Mammary epithelial cell (primary cell): Measurements from ENCODE around the gene LRP5.

Source experiments
- EZH2 ChIP-seq: IDR thresholded peaks from 2 replicates; pipeline ENCODE4 v1.6.1; 2012; ENCODE audit warnings: low read length, inconsistent platforms, borderline replicate concordance
- TF ChIP-seq, protein P1 (sequence below), 2 donors: IDR thresholded peaks in 1 of 2; conservative IDR thresholded peaks in 1 of 2; 2 replicates each; pipeline ENCODE4 v1.5.1; 2011 to 2012; ENCODE audit warnings: inconsistent platforms in 2 of 2, low read length in 2 of 2, mild to moderate bottlenecking in 2 of 2, control low read depth in 1 of 2, low read depth in 1 of 2; ENCODE audit not compliant: insufficient read depth in 1 of 2; ENCODE audit errors: extremely low read depth in 1 of 2

DNA sequence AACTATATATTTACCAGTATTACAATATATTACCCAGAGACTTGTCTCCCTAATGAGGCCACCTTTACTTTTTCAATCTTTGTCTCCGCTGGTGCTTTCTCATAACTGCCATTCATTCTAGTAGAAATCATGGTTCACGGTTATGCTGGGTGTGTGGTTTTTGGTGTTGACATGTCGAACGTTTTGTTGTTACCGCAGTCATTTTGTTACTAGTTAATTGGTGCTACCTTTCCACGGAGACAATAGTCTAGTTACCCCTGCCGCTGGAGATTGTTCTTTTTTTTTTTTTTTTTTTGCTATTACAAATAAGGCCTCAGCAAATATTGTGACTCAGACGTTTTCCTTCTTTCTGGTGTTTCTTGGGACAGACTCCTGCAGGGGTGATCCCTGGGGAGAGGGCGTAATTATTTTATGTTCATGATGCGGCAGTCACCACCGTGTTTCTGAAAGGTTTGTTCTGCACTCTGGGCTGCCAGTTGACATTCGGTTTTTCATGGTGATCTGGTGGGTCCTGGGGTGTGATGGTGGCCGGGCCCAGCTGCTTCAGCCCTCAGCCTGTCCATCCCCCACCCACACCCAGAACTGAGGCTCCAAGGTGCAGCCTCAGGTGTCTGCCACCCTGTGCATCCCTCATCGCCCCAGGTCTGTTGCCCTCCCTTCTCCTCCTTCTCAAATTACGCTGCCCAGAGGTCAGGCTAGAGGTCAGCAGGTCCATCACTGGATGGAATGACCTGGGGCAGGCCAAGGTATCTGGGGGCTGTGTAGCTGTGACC, 28.6 kb downstream of the LRP5 start:
- TF ChIP-seq, protein P1, sequence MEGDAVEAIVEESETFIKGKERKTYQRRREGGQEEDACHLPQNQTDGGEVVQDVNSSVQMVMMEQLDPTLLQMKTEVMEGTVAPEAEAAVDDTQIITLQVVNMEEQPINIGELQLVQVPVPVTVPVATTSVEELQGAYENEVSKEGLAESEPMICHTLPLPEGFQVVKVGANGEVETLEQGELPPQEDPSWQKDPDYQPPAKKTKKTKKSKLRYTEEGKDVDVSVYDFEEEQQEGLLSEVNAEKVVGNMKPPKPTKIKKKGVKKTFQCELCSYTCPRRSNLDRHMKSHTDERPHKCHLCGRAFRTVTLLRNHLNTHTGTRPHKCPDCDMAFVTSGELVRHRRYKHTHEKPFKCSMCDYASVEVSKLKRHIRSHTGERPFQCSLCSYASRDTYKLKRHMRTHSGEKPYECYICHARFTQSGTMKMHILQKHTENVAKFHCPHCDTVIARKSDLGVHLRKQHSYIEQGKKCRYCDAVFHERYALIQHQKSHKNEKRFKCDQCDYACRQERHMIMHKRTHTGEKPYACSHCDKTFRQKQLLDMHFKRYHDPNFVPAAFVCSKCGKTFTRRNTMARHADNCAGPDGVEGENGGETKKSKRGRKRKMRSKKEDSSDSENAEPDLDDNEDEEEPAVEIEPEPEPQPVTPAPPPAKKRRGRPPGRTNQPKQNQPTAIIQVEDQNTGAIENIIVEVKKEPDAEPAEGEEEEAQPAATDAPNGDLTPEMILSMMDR (conservative IDR thresholded peaks at IDR 0.05 in 1 of 2, IDR thresholded peaks at IDR 0.05 in 1 of 2; ENCODE audit: extremely low read depth in 1 of 2, insufficient read depth in 1 of 2, low read depth in 1 of 2, low read length in 2 of 2), result no peak
- no peak for TF ChIP-seq EZH2
